Ishikawa (cell line): ENCODE data around the gene PRSS16.

Experiments
- CEBPB ChIP-seq: IDR thresholded peaks from 2 replicates; pipeline ENCODE4 v1.6.1; 2012
- CREB1 ChIP-seq: IDR thresholded peaks from 2 replicates; pipeline ENCODE4 v1.6.1; 2012; ENCODE audit warnings: low read depth
- EGR1 ChIP-seq: IDR thresholded peaks from 2 replicates; pipeline ENCODE4 v1.6.1; 2012
- EP300 ChIP-seq: IDR thresholded peaks from 2 replicates; pipeline ENCODE4 v1.6.1; 2012; ENCODE audit warnings: borderline replicate concordance
- FOXM1 ChIP-seq: IDR thresholded peaks from 2 replicates; pipeline ENCODE4 v1.6.1; 2012; ENCODE audit warnings: low read depth, borderline replicate concordance
- MAX ChIP-seq: IDR thresholded peaks from 2 replicates; pipeline ENCODE4 v1.6.1; 2012
- RAD21 ChIP-seq: IDR thresholded peaks from 2 replicates; pipeline ENCODE4 v1.6.1; 2012; ENCODE audit warnings: low read depth
- TAF1 ChIP-seq: IDR thresholded peaks from 2 replicates; pipeline ENCODE4 v1.6.1; 2012; ENCODE audit warnings: low read depth, mild to moderate bottlenecking
- TEAD4 ChIP-seq: IDR thresholded peaks from 2 replicates; pipeline ENCODE4 v1.6.1; 2012
- YY1 ChIP-seq: IDR thresholded peaks from 2 replicates; pipeline ENCODE4 v1.6.1; 2012; ENCODE audit warnings: low read depth
- ZBTB7A ChIP-seq: IDR thresholded peaks from 2 replicates; pipeline ENCODE4 v1.6.1; 2012; ENCODE audit warnings: low read depth
- TF ChIP-seq, protein P1 (sequence below): IDR thresholded peaks from 2 replicates; pipeline ENCODE4 v1.6.1; 2012; ENCODE audit warnings: low read depth, mild to moderate bottlenecking
- TF ChIP-seq, protein P2 (sequence below): IDR thresholded peaks from 2 replicates; pipeline ENCODE4 v1.6.1; 2012

DNA sequence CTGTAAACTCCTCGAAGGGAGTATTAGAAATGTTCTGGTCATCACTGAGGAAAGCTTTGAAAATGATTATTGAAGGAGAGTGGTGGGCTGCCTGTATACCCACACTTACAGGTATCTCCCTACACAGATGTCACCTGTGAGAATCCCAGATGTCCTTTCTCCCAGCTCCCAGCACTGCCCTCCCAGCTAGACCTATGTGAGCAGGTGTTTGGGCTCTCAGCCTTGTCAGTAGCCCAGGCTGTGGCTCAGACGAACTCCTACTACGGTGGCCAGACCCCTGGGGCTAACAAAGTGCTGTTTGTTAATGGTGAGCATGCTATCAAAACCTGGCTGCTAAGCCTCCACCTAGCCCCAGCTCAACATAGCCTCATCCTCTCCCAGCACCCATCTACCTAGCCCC lies 7.1 kb downstream of the PRSS16 start:
- TF ChIP-seq, protein P1, sequence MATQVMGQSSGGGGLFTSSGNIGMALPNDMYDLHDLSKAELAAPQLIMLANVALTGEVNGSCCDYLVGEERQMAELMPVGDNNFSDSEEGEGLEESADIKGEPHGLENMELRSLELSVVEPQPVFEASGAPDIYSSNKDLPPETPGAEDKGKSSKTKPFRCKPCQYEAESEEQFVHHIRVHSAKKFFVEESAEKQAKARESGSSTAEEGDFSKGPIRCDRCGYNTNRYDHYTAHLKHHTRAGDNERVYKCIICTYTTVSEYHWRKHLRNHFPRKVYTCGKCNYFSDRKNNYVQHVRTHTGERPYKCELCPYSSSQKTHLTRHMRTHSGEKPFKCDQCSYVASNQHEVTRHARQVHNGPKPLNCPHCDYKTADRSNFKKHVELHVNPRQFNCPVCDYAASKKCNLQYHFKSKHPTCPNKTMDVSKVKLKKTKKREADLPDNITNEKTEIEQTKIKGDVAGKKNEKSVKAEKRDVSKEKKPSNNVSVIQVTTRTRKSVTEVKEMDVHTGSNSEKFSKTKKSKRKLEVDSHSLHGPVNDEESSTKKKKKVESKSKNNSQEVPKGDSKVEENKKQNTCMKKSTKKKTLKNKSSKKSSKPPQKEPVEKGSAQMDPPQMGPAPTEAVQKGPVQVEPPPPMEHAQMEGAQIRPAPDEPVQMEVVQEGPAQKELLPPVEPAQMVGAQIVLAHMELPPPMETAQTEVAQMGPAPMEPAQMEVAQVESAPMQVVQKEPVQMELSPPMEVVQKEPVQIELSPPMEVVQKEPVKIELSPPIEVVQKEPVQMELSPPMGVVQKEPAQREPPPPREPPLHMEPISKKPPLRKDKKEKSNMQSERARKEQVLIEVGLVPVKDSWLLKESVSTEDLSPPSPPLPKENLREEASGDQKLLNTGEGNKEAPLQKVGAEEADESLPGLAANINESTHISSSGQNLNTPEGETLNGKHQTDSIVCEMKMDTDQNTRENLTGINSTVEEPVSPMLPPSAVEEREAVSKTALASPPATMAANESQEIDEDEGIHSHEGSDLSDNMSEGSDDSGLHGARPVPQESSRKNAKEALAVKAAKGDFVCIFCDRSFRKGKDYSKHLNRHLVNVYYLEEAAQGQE, result no peak
- TF ChIP-seq MAX (no peak), EGR1 (no peak), TAF1 (no peak), RAD21 (no peak), EP300 (no peak), ZBTB7A (no peak), CREB1 (no peak), YY1 (no peak), FOXM1 (no peak), TEAD4 (no peak), CEBPB (no peak)
- TF ChIP-seq, protein P2, sequence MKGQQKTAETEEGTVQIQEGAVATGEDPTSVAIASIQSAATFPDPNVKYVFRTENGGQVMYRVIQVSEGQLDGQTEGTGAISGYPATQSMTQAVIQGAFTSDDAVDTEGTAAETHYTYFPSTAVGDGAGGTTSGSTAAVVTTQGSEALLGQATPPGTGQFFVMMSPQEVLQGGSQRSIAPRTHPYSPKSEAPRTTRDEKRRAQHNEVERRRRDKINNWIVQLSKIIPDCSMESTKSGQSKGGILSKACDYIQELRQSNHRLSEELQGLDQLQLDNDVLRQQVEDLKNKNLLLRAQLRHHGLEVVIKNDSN, result no peak
